GM19328 (cell line): Measurements from ENCODE around the gene LCP2.

Experiments used
- ATAC-seq: cut with Tn5 transposase; IDR thresholded peaks from one replicate; pipeline ENCODE4 v1.9.1; 2021; ENCODE audit warnings: mild to moderate bottlenecking, moderate library complexity; ENCODE audit not compliant: unreplicated experiment

Gene LCP2

DNA sequence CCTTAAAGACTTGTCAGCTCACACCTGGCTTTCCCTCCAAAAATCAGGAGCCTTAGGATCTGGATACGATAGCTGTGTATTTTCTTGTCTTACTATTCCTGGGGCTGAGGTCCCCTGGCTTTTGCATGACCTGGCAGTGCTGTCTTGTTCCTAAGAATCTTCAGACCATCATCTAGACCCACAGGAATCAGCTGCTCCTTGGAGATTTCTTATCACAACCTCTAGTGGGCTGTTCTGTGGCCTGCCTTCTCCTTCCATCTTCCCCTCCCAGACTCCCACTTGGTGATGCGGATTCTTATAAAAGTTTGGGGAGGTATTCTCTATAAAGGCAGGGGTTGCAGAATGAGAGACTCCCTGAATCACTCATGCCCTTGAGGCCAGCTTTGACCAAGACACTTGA is 21.4 kb downstream of the LCP2 start:
- ATAC-seq = no peak

DNA sequence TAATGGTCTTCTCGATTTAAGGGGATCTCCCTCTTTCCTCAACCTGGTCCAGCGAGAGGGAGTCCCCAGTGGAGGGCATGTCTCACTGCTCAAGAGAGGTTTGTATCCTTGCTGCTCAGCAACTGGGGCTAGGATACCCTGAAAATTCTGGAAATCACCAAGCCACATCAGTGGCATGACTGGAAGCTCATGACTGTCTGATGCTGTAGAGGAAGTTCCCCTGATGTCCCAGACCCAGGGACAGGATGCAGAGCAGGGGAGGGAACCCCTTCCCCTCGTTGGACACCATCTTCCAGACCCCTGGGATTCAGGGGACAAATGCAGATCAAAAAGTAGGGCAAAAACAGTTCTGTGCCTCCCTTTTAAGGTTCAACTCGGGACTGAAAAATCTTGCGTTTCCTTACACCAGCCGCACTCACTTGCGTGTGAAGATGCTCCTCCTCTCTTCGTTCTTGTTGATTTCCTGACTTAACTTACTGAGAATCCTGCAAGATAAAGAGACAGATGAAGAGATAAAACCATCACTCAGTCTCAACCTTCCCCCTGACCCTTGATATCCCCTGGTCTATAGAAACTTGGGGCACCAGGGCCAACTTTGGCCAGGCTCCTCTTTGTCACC is 22.1 kb downstream of the LCP2 start:
- no peak for ATAC-seq

DNA sequence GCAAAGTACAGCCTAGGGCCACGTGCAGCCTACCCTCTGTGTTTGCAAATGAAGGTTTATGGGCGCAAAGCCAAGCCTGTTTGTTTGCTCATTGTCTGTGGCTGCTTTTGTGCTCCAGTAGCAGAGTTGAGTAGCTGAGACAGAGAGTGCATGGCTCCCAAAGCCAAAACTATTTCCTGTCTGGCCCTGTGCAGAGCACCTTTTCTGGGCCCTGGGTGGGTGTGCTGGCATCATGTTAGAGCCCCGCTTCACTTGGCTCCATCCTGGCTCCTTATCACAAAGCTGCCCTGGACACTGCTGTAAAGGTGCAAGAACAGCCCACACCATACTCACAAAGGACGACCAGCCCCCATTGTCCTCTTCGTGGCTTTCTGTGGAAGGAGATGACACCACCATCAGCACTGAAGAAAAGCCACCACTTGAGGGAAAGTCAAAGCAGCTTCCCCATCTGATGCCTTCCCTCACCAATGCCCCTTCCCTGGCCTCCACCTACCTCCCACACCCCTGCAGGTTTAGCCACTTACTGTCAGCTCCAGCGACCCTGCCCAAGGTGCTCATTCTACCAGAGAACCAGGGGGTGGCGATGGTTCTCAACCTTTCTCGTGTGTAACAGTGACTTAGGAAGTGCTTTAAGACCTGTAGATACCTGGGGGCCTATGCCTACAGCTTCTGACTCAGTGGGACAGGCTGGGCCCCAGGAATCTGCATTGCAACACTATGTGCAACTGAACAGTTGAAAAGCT is 23.4 kb downstream of the LCP2 start:
- ATAC-seq = no peak

DNA sequence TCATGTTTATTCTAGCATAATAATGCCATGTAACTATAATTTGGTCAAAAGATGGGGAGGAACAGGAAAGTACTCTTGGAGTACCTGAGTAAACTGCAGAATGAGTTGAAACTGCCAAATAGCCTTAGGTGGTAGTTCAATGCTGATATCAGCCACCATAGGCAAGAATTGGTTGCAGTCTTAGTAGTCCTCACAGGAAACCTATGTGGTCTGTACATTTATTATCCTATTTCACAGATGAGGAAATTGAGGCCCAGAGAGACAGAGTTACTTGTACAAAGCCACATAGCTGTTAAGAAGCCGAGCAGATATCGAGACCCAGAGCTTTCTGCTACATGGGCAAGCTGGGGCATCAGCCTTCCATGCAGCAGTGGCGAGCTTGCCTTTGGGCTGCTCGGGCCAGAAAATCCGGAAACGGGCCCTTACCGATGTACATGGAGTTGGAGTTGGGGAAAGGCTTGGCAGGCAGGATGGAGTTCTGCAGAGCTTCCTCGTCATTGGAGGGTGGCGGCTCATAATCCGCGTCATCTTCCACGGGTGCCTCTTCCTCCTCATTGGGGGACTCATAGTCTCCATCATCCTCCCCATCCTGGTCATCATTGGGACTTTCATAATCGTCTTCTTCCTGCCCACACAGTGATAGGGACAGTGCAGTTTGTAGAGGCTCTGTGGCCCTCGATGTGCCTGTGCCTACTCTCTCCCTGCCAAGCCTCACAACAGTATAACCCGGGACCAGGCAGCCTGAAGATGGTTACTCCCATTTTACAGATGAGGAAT is 27.1 kb downstream of the LCP2 start:
- no peak for ATAC-seq

DNA sequence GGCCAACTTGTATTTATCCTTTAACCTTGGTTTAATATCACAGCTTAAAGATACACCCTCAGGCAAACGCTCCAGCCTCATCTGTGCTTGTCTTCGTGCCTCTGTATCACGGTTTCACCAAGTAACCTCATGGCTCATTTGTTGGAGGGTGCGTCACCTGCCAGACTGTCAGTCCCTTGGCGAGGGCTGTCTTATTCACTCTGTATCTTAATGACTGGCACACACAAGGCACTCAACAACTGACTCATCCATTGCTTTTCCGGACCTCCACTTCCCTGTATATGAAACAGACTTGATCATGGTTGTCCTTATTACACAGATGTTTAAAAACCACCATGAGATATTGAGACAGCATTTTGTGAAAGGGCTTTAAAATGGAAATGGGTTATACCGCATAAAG is 28.0 kb downstream of the LCP2 start:
- no peak for ATAC-seq

DNA sequence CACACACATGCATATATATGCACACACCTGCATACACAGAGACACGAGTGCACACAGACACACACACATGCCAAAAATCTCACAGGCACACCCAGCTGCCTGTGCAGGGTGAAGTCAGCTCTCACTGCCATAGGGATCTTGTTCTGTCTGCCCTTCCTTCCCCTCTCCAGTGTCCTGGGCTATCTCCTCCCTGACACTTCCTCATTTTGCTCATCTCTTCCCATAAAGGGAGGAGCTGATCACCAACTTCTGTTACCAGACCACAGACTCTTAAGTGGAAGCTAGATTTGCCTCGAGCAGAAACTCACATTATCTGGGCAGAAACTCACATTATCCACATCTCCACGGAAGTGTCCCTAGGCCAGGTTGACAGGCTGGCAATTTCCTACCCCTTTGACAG is 28.7 kb downstream of the LCP2 start:
- no peak for ATAC-seq

DNA sequence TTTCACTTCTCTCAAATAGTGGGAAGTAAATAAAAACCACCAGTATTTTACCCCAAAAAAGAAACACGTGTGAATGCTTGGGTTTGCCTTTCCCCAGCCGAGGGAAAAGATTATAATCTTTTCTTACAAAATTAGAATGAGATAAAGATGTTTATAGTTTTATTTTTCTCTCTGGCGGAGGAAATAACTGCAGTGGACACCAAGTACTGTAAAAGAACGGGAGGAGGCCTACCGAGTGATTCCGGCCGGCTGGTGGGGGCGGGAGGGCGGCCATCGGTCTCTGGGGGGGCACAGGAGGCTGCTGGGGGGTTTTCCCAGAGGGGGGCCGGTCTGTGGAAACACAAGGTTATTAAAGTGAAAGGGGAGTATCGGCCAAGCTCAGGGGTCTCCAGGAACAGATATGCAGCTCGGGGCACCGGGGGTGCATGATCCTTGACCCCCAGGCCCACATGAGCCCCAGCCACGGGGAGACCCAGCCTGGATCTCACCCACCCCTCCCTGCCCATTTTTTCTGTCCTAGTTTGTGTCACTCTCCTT is 29.4 kb downstream of the LCP2 start:
- no peak for ATAC-seq

DNA sequence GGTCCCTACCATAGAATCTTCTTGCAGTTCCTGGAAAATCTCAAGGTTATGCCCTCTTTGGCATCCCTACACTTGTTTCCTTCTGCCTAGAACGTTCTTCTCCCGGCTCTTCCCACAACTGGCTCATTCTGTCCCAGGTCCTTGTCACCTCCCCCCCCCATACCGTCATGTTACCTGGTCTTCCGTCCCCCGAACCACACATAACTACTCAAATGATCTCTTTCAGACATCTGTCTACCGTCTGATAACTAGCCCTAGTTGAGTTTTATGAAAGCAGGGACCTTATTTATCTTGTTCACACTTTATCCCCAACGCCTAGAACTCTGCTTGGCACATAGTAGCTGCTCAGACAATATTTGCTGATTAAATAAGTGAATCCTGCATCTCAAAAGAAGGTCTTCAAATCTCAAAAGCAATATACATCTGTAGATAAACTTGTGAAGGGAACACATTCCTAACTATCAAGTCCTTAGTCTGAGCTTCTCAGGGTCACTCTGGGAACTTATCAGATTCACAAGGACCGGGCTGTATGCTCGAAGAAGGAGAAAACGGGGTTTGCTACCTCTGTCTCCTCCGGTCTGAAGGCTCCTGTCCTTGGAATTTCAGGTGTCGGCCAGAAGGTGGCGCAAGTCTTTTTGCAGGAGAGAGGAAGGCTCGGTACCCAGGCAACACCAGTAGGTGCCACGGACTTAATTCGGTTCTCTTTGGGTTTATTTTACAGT is 30.0 kb downstream of the LCP2 start:
- ATAC-seq = peak; percentile 83

DNA sequence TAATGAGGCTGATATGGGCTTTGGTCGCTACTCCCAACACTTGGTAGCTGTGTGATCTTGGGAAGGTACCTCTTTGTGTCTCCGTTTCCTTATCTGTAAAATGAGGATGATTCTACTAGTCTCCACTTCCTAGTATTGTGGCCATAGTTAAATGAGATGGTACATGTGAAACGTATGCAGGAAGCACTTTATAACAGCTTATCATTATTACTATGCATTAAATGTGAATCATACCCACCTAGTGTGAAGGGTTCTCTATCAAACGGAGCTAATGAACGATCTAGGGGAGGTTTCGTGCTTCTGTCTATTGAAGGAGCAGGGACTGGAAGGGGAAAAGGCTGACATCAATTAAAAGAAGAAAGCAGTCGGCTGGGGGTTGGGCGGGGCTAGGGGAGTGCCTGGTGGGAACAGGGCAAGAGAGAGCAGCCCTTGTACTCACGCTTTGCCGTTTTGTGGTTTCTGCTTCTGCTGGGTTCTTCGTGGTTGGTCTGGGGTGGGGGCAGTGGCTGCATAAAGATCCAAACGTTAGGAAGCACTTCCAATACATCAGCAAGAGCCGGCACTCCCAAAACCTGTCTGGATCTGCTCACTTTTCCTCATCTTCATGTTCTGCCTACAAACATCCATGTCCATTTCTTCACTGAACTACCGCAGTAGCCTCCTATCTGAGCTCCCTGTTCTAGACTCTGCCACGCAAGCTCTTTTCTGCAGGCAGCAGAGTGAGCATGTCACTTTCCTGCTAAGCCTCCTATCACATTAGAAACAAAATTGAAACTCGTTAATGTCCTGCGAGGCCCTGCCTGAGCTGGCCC is 30.8 kb downstream of the LCP2 start:
- no peak for ATAC-seq

DNA sequence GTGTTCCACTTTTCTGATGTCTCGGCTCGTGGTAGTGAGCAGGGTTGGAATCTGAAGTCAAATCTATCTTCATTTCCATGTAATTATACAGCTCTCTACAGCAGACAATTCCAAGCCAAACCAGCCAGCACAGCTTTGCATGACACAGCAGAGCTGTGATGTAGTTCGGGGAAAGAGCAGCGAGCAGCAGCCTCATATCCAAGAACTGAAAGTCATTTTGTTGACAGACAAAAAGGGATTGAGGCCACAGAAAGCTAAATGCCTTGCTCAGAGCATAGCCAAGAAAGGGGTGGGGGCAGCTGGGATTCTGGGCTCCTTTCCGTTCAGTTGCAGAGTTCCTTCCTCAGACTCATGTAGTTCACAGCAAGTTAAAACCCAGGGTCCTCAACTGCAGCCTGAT is 32.1 kb downstream of the LCP2 start:
- ATAC-seq = no peak

DNA sequence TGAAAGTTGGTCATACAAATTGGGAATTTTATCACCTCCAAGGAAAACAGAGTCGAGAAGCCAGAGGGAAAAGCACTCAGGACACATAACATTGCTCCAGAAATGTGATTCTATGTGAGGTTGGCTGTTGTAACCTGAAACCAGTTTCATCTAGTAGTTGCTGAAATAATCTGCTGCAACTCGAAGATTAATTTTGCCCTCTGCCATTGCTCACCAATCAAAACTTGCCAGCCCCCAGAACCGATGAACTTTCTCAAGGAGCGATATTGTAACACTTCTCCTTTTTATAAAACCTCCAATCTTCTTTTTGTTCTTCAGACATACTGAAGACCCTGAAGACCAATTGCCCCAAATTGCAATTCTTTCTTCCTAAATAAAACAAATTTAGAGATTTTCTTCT is 33.7 kb downstream of the LCP2 start:
- ATAC-seq = no peak

DNA sequence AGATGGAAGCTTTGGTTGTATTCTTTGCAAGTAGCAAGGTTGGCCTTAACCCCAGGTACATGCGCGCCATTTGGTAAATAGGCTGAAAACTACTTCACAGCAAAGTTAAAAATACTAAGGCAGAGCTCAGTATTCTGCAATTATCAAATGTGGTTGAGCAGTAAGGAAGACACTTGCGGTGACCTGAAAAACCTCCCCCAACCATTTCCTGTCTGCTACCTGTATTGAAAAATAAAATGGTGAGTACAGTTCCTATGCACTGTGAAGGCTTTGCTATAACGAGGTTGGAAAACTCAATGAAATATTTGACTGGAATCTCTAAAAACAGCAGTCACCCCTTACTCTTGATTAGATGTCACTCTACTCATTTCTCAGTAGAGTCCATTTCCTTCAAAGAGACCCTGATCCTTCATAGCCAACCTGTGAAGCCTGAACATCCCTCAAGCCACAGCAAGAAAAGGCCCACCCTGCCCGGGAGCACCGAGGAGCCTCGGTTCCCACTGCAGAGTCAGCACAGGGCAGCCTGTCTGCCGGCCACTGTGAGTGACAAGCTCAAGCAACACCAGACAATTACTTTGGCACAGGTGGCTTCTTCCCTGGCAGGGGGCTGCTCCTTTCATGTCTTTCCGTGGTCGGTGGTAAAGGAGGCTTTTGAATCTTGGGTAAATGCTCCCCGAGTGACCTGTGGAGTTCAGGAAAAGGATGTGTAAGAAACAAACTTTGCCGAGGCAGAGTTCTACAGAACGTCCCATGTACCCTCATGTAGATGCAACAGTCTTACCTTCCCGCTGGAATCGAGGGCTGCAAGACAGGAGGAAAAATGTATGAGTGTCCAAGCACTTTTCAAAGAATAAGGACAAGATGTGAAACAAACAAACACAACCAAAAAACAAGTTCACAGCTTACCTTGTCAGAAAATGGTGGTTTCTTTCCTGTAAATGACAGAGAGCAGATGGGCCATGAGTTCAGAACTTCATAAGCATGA is 35.2 kb downstream of the LCP2 start:
- ATAC-seq = no peak

DNA sequence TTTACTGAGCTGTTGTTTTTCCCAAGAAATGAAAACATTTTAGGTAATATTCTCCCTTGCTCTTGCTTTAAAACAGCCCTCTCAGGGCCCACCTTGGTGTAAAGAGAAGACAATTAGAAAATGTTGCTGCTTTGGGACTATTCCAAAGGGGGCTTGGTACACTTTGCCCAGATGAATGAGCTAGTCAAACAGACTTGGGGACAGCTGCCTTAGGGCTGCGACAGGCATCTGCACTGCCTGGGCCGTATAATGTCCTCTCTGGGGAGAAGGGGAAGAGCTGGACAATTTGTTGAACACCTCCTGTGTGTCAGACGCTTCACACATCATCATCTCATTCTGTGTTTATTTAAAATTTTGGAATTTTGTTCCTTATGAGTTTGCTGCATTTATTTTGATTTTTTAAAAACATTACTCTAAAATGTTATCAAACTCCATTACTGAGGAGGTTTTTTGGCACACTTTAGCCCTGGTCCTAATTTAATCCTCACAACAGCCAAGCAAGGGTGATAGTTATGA is 36.0 kb downstream of the LCP2 start:
- ATAC-seq = no peak

DNA sequence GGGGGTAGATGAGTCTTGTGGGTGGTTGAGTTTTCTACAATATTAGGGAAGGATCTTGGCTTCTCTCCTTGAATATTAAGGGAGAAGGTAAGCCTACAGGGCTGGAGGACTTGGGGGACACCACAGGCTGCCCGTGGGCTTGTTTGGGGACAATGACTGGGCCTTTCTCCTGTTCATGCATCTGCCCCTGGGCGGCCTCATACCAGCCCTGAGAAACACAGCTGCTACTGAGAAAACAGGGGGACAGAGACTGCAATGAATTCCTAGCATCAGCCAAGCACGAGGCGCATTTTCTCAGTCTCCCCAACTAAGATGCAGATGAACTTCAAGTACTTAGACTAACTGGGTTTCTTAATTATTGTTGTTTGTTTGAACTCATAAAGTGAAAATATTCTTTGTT is 40.2 kb downstream of the LCP2 start:
- no peak for ATAC-seq

DNA sequence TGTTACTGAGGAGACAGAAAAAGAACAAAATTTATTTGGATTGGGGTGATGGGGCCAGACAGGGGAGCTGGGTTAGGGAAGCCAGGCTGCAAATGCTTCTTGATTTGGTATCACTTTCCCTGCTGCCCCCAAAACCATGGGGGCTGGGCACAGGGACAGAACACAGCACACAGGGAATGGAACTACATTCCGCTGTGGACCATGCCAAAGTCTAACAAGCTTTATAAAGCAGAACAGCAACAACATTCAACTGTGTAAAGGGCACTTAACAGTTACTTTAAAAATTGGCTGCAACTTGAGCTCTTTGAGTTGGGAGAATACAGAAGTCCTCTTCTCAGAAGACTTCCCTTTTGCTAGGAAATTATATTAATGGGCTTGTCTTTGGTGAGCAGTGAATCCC is 41.0 kb downstream of the LCP2 start:
- no peak for ATAC-seq

DNA sequence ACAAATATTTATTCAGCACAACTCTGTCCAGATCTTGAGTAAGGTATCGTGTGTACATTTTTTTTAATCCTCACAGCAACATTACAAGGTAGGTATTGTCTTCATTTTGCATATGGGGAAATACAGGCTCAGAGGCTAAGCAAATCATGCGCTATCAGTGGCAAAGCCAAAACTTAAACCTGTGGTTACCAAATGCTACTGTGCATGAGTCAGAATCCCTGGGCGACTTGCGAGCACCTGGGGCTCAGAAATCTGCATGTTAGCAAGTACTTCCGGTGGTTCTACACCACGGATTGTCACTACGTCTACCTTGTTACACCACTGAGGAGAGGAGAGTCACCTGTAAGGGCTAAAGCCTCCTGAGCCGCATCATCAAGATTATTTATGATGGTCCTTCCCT is 43.5 kb downstream of the LCP2 start:
- peak; percentile 95 for ATAC-seq

DNA sequence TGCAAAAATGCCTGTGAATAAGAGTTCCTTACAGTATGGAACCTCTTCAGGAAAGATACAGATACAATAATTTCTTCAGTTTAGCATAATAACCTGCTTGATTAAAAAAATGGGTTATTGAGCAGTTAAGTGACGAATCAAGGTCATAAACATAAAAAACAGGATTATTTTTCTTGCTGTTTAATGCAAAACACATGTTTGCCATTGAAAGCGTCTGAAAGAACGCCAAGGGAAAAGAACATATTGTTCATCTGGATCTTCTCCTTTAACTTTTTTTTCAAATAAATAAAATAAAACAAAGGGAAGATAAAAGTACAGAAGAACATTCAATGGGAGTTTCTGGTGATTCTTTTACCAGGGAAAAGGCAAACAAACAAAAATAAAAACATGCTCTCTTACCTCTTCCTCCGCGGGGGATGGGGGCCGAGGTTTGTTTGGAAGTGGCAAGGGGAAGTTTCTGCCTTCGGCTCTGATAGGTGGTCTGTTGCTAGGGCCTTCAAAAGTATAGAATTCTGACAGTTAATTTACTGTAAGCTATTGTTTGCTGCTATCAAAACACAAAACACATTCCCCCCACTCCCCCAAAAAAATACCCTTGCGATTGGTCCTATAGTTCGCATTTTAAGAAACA is 44.7 kb downstream of the LCP2 start:
- no peak for ATAC-seq

DNA sequence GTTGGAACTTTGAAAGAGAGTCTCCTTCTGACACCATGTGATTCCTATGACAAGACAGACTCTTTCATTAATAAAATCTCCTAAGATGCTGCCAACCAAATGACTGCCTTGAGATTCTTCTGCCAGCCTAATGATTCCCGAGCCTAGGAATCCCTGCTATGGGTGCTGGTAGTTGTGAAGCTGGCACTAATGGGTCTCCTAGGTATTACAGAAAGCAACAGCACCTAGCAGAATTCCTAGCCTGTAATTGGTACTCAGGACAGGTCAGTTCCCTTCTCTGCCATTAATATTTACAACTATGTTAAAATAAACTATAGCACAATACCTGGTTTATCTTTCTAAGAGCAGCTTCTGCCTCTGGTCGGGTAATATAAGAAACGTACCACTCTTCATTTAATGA is 45.5 kb downstream of the LCP2 start:
- ATAC-seq = no peak

DNA sequence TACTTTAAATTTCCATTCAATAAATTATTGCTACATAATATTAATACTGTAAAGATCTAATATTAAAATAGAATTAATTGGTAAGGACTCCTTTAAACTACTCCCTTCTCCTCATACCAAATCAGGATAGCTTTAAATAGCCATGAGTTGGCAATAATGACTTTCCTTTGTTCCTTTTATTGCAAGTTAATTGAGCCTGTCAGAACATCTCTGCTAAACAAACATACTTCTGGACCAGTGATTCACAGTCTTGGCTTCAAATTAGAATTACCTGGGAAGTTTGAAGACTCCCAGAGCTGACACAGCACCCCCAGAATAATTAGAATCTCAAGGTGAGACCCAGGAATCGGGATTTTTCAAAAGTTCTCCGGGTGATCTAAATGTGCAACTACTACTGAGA is 46.1 kb downstream of the LCP2 start:
- ATAC-seq = no peak
